ENCODE results near the gene UCP2.

Gene UCP2

GRCh38 chr11:74014880-74015279 is 32.2 kb upstream of the UCP2 start:
- no peak overlapping the region for H3K27ac ChIP-seq

GRCh38 chr11:74013141-74013540 is 30.5 kb upstream of the UCP2 start:
- H3K27ac ChIP-seq: no peak overlapping the region
- no peak for TF ChIP-seq CTCF (conservative IDR thresholded peaks at IDR 0.05)

More at GRCh38 chr11:74014880-74015279, 32.2 kb upstream of the UCP2 start:
- no peak for TF ChIP-seq CTCF (conservative IDR thresholded peaks at IDR 0.05)

- TF ChIP-seq CTCF (conservative IDR thresholded peaks at IDR 0.05): no peak
- H3K27ac ChIP-seq: no peak overlapping the region
These were observed 29.6 kb upstream of the UCP2 start for GRCh38 chr11:74012074-74012809.

- H3K27ac ChIP-seq: no peak overlapping the region
- no peak for TF ChIP-seq CTCF (conservative IDR thresholded peaks at IDR 0.05)
These were observed 28.9 kb upstream of the UCP2 start for GRCh38 chr11:74011360-74012073.

- no peak overlapping the region for H3K27ac ChIP-seq
- no peak for TF ChIP-seq CTCF (conservative IDR thresholded peaks at IDR 0.05)
These were observed 28.0 kb upstream of the UCP2 start for GRCh38 chr11:74010306-74011300.

- no peak overlapping the region for H3K27ac ChIP-seq
These were observed 27.1 kb upstream of the UCP2 start for GRCh38 chr11:74009675-74010305.

More at GRCh38 chr11:74009675-74010305, 27.1 kb upstream of the UCP2 start:
- no peak for TF ChIP-seq CTCF (conservative IDR thresholded peaks at IDR 0.05)
